Activated T-helper 1 cell treated with anti-CD3 and anti-CD28 coated beads, Interleukin-2, amount 50 U/mL, for 16 hours (primary cell): ENCODE data around the gene POU2F2.
A peak's percentile ranks its signal among the peaks of the same experiment; 100 is the strongest.

Experiments
- DNase-seq, 2 donors: peaks; one replicate each; pipeline ENCODE4 v3.0.0-alpha.2; 2020; ENCODE audit warnings: low read depth in 1 of 2, low spot score in 1 of 2

POU2F2 gene

GRCh38 chr19:42132030-42132628 is at the start of gene POU2F2:
TSS of gene POU2F2 (minus strand) at chr19:42132446. CDS start at chr19:42132411, 35 bp downstream.
- DNase-seq: peak; percentile 70 to 82

DNA sequence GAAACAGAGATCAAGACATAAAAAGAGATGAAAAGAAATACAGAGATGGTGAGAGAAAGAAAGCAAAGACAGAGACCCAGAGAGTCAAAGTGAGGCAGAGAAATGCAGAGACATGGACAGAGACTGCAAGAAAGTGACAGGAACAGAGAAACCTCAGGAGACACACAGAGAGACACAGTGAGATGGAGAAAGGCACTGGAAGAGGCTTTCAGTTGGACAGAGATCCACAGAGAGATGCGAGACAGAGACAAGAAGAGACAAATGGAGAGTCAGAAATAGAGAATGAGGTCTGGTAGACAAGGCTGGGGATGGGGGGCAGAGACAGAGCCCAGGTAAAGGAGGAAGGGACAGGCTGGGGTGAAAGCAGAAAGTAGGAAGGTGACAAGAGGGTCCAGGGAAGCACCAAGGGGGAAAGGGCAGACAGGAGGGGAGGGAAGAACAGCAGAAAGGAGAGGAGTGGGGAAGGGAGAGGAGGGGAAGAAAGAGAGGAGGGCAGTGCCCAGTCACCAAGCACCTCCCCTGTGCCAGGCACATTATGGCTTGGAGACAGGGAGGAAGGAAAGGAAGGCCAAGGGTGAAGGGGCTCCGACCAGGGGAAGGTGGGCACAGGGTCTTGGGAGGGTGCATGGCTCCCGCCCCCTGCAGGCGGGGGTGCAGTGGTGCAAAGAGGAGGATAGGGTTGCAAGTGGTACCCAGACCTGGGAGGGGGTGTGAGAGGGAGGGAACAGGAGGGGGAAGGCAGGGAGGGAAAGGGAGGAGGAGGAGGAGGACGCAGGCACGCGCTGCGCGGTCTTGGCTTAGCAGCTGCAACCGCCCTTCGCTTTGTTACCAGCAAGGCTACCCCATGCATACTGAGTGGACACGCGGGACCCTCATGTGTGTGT is 46.8 kb upstream of the POU2F2 start:
- no peak for DNase-seq

GRCh38 chr19:42177686-42178019 is 45.4 kb upstream of the POU2F2 start:
- no peak for DNase-seq

DNA sequence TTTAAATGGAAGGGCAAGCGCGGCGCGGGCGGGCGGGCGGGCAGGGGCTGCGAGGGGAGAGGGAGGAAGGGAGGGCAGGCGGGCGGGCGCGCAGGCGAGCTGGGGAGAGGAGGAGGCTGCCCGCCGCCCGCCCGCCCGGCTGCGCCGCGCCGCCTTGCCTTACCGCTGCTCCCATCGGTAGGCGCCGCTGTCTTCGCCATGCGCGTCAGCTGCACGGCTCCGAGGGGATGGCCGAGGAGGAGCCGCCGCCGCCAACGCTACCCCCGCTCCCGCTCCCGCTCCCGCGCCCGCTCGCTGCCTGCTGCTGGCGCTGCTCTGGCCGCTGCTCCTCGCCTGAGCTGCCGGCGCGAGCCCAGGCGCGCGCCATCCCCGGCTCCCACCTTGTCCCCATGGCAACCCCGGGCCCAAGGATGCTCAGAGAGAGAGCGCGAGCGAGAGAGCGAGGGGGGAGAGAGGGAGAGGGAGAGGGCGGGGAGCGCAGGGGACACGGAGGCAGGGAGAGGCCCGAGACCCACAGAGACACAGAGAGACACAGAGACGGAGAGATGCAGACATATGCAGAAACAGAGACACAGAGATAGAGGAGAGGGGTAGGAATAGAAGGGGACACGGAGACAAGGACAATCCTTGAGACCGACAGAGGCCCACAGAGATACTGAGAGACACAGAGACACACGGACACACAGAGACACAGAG is 44.9 kb upstream of the POU2F2 start:
- DNase-seq: peak; percentile 54 to 62

- DNase-seq: no peak
Observed at GRCh38 chr19:42176649-42176989, 44.4 kb upstream of the POU2F2 start.

GRCh38 chr19:42175952-42176648 is 43.9 kb upstream of the POU2F2 start:
- no peak for DNase-seq

GRCh38 chr19:42174958-42175734 is 42.9 kb upstream of the POU2F2 start:
- DNase-seq: no peak

- DNase-seq: no peak
Observed at GRCh38 chr19:42174188-42174587, 41.9 kb upstream of the POU2F2 start.

DNA sequence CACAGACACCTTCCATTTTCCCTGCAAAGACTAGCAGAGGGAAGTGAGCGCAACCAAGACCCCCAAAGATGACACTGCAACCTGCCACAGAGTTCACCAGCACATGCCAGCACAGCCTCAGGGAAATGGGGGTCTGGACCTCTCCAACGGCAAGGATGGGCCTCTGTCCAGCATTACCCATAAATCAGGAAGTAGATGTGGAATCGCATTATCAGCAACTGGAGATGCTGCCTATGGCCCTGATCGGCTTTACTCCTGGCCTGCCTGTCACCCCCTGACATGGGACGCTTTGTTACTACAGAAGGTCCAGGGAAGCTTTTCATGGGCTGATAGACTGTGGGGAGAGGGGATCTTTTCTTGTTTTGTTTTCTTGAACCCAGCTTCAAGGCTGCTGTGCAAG is 41.4 kb upstream of the POU2F2 start:
- no peak for DNase-seq

DNA sequence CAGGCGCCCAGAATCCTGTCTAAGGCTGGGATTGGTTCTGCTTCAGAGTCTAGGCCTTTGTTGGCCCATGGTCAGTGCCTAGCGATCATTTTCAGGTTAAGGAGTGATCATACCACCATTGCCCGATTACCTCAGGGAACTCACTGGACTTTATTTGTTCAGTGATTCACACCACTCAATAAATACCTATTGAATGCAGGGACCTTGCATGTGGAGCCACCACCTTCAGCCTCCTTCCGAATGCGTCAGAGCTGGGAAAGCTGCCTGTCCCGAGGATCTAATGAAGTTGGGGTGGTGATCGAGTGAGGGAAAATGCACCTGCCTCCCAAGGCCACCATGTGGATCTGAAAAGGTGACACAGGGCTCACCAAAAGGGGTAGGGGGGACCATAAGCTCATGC is 40.0 kb upstream of the POU2F2 start:
- DNase-seq: no peak

GRCh38 chr19:42170715-42171114 is 38.5 kb upstream of the POU2F2 start:
- DNase-seq: no peak

GRCh38 chr19:42169486-42170413 is 37.5 kb upstream of the POU2F2 start:
- no peak for DNase-seq

DNA sequence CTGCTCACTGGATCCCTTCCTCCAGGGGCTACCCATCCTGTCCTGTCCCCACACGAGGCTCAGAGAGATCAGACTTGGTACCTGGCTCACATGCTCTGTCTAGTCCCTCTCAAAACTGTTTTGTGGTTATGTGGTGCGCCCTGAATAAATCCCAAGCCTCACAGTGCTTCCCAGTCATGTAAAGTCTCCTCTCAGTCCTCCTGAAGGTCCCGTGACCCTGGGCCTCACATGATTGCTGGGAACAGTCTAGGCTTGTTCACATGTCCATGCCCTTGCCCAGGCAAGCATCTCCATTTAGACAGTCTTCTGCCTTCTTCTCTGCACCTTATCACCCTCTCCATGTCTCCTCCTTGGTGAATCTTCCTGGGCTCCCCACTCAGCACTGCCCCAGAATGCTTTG is 36.0 kb upstream of the POU2F2 start:
- no peak for DNase-seq

GRCh38 chr19:42166316-42166715 is 34.1 kb upstream of the POU2F2 start:
- DNase-seq: no peak

DNA sequence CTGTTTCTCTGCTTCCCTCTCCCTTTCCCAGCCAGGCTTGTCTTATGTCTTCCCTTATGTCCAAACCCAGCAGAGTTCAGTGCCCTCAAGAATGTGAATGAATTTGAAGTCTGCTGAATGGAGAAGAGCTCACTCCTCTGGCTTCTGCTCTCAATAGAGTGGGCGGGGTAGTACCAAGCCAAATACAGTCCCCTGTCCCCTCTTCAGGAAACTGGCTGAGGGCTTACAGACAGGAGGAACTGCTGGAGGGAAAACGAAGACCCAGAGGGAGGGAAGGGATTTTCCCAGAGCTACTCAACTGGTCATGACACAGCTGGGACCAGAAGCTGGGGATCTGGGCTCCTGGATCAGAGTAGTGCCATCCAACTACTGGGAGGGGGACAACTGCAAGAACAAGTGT is 32.9 kb upstream of the POU2F2 start:
- no peak for DNase-seq

GRCh38 chr19:42161616-42162263 is 29.5 kb upstream of the POU2F2 start:
- DNase-seq: no peak

DNA sequence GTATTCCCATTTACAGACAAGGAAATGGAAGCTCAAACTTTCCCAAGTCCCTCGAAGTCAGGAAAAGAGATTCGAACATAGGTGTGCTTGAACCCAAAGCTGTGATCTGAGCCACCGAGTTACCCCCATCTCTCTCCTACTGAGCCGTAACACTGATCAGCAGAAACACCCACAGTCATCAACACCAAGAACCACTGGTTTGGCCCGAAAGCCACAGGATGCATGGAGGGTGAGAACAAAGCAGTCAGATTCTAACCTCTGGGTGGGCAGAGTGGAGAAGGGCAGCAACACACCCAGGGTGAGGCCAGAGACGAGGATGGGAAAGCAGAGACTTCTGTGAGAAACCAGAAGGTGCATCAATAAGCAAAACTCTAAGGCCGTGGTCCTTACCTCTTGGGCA is 27.7 kb upstream of the POU2F2 start:
- no peak for DNase-seq

GRCh38 chr19:42158926-42159325 is 26.7 kb upstream of the POU2F2 start:
- no peak for DNase-seq

DNA sequence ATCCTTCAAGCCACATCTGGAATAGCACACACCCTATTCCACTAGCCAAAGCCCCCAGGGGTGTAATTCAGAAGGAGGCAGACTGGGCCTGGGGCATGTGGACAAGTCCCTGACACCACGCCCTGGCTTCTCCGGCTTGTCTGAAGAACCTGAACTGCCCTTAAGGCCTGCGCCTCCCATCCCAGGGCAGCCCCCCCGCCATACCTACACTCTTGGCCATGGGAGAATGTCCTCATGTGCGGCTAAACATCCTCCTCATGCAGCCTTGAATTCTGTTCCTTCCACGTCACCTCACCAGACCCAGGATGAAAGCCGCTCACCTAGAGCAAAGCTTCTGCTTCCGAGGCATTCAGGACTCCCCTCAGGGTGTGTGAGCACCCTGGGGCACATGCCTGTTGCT is 24.3 kb upstream of the POU2F2 start:
- no peak for DNase-seq
